Occipital lobe (tissue), 2 donors: Measurements from ENCODE around the gene HLA-DQA1. TPM values are rescaled to one million over a fixed set of nuclear protein-coding genes. Genes with fewer than 3 reads are reported as not detected.
"Not testable (repeated sequence)": the region's sequence is repeated elsewhere in the genome, so short reads cannot be mapped to it uniquely, and the experiment has no call there.

Source experiments
- DNase-seq: peaks from one replicate; lab custom pipeline; 2025; lab: John Stamatoyannopoulos, UW
- total RNA-seq: library from RNA; depleted of rRNA; stranded (reverse); fragments of >200 nt; gene quantifications from one replicate; pipeline ENCODE4 v1.2.3, GENCODE V29; 2014

HLA-DQA1 gene
- total RNA-seq, 1 donor from 2014 or later, result 0.16 TPM

DNA sequence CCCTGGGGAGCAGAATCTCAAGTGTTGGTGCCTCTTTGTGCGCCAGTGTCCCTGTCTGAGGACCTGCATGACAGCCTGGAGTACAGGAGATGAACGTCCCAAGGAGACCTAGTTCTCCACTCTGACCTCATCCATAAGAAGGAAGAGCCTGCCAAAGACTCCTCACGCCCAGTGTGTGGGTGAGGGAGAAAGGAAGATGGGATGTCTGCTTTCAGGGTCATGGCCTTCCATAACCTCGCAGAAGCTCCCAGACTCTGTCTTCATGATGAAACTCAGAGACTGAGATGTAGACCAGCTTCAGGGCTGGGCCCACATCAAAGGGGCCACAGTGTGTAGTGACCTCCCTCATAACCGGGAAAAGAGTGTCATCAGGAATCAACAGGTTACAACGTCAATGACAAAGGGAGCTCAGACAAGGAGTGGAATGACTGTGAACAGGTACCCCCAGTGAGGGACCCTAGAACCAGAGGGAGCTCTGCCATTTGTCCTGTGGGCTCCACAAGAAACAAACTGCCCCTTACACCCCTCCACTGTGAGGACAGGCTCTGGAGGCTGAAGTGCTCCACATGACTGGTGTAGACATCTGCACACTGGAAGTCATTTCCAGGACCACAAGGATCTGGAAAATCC lies 21.2 kb downstream of the HLA-DQA1 start:
- no peak for DNase-seq

DNA sequence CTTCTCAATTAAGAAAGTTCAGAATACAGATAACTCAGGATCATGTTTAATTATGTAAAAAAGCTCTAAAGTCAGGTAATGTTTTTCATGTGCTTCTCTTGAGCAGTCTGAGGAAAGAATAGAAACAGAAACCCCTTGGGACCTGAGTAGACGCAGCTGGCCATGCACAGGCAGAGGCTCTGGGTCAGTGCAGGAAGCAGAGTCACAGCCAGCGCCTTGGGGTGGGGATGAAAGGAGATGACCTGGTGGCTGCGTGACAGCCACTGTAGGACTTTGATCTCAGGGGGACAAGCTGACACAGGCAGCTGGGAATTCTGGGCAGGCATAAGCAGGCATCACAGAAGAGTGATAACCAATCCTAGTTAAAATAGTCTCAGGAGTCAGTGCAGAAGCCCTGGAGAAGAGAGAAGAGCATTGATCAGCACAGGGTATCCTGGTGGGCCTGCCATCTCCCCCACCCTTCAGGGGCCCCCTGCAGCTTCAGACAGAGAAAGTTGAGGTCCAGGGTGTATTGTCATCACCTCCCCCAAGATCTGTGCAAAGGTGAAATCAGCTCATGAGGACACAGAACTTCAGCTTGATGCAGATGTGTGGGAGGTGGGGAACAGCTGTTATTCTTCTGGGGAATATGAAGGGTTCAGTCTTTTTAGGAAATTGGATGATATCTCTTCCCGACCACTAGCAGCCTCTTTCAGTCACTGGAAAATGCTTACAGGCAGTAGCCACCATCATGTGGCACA lies 22.8 kb downstream of the HLA-DQA1 start:
- DNase-seq, result no peak

DNA sequence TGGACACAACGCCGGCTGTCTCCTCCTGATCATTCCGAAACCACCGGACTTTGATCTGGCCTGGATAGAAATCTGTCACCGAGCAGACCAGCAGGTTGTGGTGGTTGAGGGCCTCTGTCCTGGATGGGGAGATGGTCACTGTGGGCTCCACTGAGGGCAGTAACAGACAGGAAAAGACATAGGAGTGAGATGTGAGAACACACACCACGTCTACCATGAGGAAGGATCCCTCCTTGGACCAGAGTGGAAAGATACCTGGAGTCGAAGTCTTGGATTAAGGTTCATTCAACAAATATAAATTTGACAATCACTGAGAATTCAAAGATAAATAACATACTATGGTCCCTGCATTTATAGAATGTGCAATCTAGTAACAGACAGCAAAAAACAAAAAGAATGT lies 24.9 kb downstream of the HLA-DQA1 start:
- DNase-seq, result no peak

DNA sequence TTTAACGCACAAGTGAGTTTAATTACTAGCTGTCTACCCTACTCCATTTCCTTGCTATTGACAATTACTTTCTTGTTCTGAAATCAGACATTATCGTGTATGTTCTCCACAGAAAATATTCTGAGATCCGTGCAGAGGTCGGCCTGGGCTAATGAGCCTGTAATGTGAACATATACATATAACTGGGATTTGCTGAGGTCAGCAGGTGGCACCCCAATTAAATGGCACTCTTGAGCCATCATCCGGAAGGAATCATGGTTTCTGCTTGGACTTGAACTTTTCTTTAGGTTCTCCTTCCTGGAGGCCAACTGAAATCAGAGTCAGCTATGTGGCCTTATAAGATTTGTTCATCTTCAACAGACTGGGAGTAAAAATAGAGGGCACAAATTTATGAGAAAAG lies 25.6 kb downstream of the HLA-DQA1 start:
- DNase-seq, result no peak

DNA sequence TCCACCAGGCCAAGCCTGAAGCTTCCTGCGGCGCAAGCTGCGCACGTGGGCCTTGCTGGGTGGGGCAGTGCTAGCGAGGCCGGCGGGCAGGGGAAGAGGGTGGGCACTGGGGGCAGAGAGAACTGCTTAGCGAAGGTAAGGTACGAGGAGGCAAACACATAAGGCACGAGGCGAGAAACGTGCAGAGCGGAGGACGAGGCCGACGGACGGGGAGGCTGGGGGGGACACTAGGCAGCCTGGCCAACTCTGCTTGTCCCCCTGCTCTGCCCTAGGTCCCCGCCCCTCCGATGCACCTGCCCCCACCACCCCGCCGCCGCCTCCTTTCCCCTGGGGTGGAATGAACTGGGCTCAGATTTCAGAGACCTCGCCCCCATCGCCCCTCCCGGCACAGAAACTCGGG lies 27.1 kb downstream of the HLA-DQA1 start:
- no peak for DNase-seq

DNA sequence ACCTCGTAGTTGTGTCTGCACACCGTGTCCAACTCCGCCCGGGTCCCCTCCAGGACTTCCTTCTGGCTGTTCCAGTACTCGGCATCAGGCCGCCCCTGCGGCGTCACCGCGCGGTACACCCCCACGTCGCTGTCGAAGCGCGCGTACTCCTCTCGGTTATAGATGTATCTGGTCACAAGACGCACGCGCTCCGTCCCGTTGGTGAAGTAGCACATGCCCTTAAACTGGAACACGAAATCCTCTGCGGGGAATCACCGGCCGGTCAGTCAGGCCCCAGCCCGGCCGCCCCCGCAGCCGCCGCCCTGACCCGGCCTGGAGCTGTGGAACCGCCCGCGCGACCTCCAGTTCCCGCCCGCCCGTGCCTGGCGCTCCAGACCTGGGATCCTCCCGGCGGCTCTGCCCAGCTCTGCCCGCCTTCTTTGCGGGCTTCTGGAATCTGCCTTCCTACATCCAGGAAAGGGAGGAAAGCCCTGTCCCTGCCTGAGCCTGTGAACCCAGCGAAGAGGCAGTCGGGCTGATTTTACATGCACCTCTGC lies 27.7 kb downstream of the HLA-DQA1 start:
- no peak for DNase-seq

DNA sequence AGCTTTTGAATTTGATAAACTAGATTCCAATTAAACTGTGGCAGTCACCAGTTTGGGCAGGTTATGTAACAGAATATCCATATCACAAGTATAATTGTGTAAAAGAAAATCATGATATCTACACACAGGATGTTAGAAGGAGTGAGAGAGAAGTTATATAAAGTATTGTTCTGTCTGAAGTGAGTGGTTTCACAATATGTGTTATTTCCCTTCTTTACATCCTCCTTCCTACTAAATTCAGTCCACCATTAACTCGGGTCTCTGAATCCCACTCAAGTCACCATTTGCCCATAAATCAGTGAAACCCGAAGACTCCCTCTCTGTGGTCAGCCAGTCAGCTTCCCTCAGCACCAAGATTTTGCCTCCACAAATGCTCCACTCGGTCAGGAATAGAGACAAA lies 28.5 kb downstream of the HLA-DQA1 start:
- no peak for DNase-seq

DNA sequence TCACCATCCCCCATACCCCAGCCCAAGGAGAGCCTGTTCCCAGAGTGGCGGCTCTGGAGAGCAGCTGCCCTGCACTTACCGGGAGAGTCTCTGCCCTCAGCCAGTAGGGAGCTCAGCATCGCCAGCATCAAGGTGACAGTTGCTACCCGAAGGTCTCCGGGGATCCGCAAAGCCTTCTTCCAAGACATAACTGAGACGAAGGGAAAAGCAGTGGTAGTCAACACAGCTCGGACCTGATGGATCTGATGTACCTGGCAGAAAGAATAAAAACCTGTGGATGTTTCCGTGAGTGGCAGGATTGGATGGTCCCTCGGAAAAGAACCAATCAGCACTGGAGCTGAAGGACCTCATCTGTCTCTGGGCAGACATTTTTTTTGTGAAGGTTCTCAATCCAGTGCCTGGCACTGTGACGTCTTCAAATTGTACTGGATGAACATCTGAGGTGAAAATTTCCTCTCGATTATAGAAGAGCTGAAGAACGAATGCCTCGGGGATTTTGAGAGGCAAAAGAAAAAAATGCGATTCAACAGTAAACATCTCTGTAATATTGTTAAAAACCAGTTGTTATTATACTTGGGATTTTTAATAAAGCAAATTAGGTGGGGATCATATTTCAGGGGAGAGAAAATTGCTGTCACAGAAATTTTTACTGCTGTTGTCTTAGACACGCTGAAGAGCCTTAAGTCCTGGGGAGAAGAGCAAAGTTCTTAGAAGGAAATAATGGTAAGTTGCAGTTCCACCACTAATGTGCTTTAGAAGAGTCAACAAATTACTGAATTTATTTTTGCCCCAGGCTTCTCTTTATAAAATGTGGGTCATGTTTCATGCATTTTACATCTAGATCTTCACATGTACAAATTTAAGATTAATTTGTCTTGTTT lies 29.5 kb downstream of the HLA-DQA1 start, which contains the start of gene HLA-DQB1:
Gene HLA-DQB1 (minus strand): TSS at position 238 of the 881 bp plus-strand sequence. CDS start 50 bp downstream, at position 188.
- DNase-seq, result no peak

DNA sequence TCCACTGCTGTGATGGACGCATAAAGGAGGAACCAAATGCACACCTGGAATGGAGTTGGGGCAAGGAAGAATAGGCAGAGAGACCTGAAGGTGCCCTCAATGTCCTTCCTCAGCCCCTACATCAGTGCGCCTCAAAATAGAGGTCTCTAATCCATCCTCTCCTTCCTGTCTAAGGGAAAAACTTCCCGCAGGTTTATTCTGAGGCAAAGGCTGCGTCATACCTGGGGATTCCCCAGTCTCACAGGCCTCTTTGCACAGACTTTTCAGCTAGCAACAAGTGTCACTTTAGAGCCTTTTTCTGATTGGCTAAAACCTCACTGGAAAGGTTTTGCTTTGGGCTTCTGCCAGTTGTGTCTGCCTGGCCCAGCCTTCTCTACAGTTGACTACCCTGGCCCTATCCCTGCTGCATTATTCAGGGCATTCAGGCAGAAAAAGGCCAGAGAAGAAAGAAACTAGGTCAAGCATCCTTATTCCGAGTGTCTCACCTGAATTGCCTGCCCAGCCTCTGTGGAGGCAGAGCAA lies 31.1 kb downstream of the HLA-DQA1 start:
- DNase-seq, result no peak

DNA sequence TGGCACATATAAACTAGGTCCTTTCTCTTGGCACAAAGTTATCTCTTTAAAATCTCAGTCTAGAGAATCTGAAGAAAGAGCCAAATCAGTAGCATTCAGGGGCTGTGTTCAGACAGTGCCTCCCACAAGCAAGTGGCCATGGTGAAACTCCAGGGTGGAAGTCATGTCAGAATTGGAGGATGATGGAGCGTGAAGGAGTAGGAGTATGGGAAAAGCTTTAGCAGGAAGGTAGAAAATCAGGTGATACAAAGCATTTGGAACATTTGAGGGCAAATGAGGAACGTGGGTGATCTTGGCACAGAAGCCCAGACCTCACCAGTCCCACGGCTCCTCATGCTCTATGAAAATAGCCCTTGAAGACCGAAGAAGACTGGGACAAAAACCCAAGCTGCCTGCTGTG lies 32.0 kb downstream of the HLA-DQA1 start:
- no peak for DNase-seq

DNA sequence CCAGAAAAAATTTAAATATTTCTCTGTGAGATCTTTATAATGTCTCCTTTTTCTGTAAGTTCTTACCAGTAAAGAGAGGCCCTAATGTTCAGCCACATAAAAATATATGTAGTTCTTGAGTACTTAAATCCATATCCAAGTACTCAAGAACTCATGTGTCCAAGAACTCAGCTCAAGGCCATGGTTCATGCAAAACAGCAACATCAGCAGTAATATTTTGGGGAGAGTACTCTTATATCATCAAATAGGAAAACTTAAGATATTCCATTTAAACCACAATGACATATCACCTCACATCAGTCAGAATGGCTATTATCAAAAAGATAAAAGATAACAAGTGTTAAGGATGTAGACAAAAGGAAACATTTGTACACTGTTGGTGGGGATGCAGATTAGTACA lies 32.7 kb downstream of the HLA-DQA1 start:
- no peak for DNase-seq

DNA sequence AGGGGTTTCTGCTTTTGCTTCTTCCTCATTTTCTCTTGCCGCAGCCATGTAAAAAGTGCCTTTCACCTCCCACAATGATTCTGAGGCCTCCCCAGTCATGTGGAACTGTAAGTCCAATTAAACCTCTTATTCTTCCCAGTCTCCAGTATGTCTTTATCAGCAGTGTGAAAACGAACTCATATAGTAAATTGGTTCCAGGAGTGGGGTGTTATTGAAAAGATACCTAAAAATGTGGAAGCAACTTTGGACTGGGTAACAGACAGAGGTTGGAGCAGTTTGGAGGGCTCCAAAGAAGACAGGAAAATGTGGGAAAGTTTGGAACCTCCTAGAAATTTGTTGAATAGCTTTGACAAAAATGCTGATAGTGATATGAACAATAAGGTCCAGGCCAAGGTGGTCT lies 34.7 kb downstream of the HLA-DQA1 start:
- not testable (repeated sequence) for DNase-seq

DNA sequence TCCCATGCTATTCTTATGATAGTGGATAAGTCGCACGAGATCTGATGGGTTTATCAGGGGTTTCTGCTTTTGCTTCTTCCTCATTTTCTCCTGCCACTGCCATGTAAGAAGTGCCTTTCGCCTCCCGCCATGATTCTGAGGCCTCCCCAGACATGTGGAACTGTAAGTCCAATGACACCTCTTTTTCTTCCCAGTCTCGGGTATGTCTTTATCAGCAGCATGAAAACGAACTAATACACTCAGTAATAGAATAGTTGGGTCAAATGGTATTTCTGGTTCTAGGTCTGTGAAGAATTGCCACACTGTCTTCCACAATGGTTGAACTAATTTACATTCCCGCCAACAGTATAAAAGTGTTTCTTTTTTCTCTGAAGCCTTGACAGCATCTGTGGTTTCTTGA lies 36.9 kb downstream of the HLA-DQA1 start:
- DNase-seq, result not testable (repeated sequence)

DNA sequence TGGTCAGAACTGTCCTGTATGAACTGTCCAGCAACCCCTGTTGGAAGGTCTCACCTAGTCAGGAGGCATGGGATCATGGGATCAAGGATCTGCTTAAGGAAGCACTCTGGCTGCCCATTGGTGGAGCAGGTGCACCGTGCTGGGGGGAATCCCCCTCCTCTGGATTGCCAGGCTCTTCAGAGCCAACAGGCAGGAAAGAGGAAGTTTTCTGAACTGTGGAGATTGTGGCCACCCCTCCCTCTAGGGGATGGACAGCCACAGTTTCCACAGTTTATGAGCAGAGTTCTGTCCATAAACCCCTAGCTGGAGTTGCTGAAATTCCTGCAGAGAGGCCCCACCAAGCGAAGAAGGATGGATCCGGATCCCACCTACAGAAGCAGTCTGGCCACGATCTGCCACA lies 42.3 kb downstream of the HLA-DQA1 start:
- no peak for DNase-seq

DNA sequence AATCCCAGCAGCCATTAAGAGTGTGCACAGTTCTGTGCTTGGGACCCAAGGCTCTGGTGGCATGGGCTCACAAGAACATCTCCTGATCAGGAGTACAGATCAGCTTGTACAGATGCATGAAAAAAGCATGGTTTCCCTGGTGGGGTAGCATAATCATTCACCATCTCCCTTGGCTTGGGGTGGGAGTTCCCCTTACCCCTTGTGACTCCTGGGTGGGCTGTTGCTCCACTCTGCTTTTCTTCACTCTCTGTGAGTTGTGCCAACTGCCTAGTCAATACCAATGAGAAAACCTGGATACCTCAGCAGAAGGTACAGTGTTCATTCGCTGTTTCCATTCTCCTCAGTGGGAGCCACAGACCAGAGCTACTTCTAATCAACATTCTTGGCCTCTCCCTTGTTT lies 42.8 kb downstream of the HLA-DQA1 start:
- DNase-seq, result no peak

DNA sequence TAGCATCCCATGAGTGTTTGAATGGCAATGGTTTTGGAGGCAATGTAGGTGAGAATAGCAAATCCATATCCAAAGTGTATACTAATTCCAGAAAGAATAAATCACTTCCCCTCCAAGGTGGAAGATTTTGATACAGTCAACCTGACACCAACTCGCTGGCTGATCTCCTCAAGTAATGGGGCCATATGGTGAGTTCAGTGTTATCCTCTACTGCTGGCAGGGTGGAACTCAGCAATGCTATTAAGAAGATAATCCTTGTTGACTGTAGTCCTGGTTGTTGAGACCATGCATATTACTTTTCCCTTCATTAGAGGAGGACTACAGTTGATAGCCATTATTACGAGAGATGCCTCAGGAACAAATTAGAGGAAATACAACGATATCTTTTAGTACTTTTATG lies 47.0 kb downstream of the HLA-DQA1 start:
- DNase-seq, result no peak

DNA sequence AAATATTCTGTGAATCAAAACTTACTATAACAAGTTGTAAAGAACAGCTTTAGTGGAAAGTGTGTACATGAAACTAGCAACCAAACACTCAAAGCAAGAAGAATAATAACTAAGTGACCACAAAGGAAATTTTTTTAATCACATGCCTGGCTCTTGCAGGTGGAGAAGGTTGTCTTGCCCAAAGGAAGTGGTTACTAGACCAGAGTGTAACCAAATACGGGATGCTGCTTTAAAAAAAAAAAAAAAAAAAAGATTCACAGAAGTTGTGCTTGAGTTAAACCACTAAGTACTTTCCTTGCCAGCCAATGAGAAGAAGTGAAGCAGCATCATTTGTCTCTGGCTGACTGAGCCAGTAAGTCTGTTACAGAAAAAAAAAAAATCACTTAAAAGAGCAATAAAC lies 48.4 kb downstream of the HLA-DQA1 start:
- DNase-seq, result no peak

DNA sequence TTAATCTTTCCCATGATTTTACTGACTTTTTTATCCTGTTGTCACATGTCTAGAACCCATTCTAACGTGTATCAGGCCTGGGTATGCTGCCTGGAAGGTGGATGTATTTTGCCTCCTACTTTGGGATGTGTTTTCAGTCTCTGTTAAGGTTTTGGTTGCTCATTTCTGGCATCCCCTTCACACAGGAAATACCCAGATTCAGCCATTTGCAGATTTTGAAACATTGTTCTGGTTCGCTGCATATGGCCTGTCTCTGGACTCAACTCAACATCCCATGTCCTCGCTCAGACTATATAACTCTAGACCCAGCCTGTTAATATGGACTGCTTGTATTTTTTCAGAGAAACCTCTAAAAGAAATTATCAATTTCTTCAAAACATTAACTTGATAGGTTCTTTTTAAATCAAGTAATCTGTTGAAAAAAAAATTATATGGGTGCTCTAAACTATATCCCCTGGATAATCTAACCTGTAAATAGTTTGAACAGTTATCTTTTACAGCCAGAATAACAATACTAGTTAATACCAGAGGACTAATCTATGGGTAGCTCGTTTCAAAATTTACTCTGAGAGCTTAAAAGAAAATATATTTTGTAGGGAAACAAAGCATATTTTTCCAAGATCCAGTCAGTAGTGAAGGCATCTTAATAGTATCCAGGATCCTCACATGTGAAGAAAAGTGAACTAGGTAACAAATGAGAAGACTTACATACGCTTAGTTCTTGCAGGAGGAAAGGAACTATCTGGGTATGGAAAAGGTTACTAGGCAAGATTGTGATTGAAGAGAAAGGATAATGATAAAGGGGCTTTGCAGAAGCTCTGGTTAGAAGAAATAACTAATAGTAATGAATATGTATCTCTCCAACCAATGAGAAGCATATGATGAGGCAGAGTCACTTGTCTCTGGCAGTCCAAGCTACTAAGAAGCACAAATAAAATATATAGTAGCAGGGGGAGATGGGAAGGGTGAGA lies 52.6 kb downstream of the HLA-DQA1 start:
- DNase-seq, result no peak

DNA sequence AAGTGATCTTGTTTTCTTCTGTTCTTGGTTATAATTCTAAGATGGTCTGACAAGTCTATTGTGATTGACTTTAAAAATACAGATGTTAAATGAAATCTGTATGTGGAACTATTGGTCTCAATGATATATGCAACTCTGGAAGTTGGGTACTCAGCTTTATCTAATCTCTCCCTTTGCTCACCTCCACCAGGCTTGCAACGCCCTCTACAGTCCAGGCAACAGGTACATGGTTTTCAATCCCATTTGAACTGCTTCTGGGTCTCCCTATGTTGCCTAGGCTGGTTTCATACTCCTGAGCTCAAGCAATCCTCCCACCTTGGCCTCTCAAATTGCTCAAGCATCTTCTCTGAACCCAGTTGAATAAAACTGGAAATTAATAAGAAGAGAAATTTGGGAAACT lies 54.8 kb downstream of the HLA-DQA1 start:
- no peak for DNase-seq
